Measurements from ENCODE around the gene GRIP1. TPM values are rescaled to one million over a fixed set of nuclear protein-coding genes. Genes with fewer than 3 reads are reported as not detected.

The GRIP1 gene
- total RNA-seq, 2 experiments from 2014 or later = 5.4 TPM

DNA sequence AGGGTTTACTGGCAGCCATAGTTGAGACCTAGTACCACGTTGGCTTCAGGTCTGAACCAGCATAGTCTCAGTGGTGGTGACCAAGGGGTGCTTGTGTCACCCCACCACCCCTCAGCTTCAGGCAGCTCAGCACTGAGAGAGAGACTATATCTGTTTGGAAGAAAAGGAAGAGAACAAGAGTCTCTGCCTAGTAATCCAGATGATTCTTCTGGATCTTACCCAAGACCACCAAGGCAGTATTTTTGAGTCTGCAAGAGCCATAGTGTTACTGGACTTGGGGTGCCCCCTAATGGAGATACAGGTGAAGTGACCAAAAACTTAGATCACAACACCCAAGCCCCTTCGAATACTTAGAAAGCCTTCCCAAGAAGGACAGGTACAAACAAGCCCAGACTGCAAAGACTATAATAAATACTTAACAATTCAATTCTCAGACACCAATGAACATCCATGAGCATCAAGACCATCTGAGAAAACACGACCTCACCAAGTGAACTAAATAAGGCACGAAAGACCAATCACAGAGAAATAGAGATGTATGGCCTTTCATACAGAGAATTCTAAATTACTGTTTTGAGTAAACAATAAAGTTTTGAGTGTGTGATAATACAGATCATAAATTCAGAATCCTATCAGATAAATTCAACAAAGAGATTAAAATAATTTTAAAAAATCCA, 269.5 kb downstream of the GRIP1 start:
- Mint-ChIP-seq H3K27ac (no peak overlapping the region), H3K36me3 (ENCODE audit: low read depth) (no peaks in the 10 kb centered on the region), H3K4me1 (ENCODE audit: low read depth) (no peaks in the 10 kb centered on the region), H3K9me3 (no peaks in the 10 kb centered on the region), H3K27me3 (peaks cover 19% of the 10 kb centered on the region), H3K4me3 (no peak overlapping the region)
- intact Hi-C loops (cut with DNase I, micrococcal nuclease) = loop anchor here (1.0 to 5.0 kb wide), 7 partner anchors 130 to 1517 kb away; no protein-coding TSS in a partner anchor
- DNase-seq (peak in 12 of 14 experiments; percentile 4 to 73 (median 26)), ATAC-seq (ENCODE audit: poor library complexity) (no peak)
- Histone ChIP-seq H3K36me3 (ENCODE audit: insufficient read depth, low read length) (no peaks in the 10 kb centered on the region), H3K27ac (ENCODE audit: low read depth in 1 of 2, low read length in 2 of 2) (no peak overlapping the region), H3K9me3 (ENCODE audit: control insufficient read depth in 1 of 2, insufficient read depth in 1 of 2, low read length in 2 of 2) (no peaks in the 10 kb centered on the region), H3K27me3 (ENCODE audit: control insufficient read depth in 1 of 2, insufficient read depth in 2 of 2, low read length in 2 of 2) (no peaks in the 10 kb centered on the region), H3K4me1 (ENCODE audit: insufficient read depth, low read length) (no peaks in the 10 kb centered on the region), H3K4me3 (ENCODE audit: low read length) (no peak overlapping the region)
- CTCF ChIA-PET = interaction anchor here (1.0 to 1.9 kb wide), 2 partner anchors 10 to 140 kb away, joined by 3 to 13 read pairs; no protein-coding TSS in a partner anchor
- TF ChIP-seq, protein P1, sequence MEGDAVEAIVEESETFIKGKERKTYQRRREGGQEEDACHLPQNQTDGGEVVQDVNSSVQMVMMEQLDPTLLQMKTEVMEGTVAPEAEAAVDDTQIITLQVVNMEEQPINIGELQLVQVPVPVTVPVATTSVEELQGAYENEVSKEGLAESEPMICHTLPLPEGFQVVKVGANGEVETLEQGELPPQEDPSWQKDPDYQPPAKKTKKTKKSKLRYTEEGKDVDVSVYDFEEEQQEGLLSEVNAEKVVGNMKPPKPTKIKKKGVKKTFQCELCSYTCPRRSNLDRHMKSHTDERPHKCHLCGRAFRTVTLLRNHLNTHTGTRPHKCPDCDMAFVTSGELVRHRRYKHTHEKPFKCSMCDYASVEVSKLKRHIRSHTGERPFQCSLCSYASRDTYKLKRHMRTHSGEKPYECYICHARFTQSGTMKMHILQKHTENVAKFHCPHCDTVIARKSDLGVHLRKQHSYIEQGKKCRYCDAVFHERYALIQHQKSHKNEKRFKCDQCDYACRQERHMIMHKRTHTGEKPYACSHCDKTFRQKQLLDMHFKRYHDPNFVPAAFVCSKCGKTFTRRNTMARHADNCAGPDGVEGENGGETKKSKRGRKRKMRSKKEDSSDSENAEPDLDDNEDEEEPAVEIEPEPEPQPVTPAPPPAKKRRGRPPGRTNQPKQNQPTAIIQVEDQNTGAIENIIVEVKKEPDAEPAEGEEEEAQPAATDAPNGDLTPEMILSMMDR (IDR thresholded peaks at IDR 0.05) = peak; percentile 93
- POLR2A ChIA-PET = interaction anchor here (1.3 kb wide), 1 partner anchor 10 kb away, joined by 3 read pairs; no protein-coding TSS in a partner anchor

GRCh38 chr12:66405395-66405794, 273.5 kb downstream of the GRIP1 start:
- no peaks in the 10 kb centered on the region for H3K4me1 Mint-ChIP-seq (ENCODE audit: low read depth)
- H3K27me3 Mint-ChIP-seq = peaks cover 5% of the 10 kb centered on the region
- no peak overlapping the region for H3K4me3 Mint-ChIP-seq
- ChIA-PET POLR2A (no interaction called here), CTCF (interaction anchor here (0.9 to 1.2 kb wide), 2 partner anchors 126 to 135 kb away, joined by 3 to 4 read pairs; no protein-coding TSS in a partner anchor)
- H3K4me3 ChIP-seq (ENCODE audit: low read length) = no peak overlapping the region
- ATAC-seq (ENCODE audit: poor library complexity) = no peak
- intact Hi-C loops (cut with DNase I, micrococcal nuclease) = loop anchor here in 1 of 2 experiments (5.0 kb wide), 1 partner anchor 1513 kb away; no protein-coding TSS in a partner anchor
- DNase-seq = no peak
- H3K27ac Mint-ChIP-seq = no peak overlapping the region
- TF ChIP-seq, protein P1 (IDR thresholded peaks at IDR 0.05) = no peak
- no peaks in the 10 kb centered on the region for H3K36me3 ChIP-seq (ENCODE audit: insufficient read depth, low read length)
- H3K27ac ChIP-seq (ENCODE audit: low read depth in 1 of 2, low read length in 2 of 2) = no peak overlapping the region
- H3K9me3 Mint-ChIP-seq = no peaks in the 10 kb centered on the region
- no peaks in the 10 kb centered on the region for H3K27me3 ChIP-seq (ENCODE audit: control insufficient read depth in 1 of 2, insufficient read depth in 2 of 2, low read length in 2 of 2)
- no peaks in the 10 kb centered on the region for H3K36me3 Mint-ChIP-seq (ENCODE audit: low read depth)
- no peaks in the 10 kb centered on the region for H3K4me1 ChIP-seq (ENCODE audit: insufficient read depth, low read length)
- H3K9me3 ChIP-seq (ENCODE audit: control insufficient read depth in 1 of 2, insufficient read depth in 1 of 2, low read length in 2 of 2) = no peaks in the 10 kb centered on the region

DNA sequence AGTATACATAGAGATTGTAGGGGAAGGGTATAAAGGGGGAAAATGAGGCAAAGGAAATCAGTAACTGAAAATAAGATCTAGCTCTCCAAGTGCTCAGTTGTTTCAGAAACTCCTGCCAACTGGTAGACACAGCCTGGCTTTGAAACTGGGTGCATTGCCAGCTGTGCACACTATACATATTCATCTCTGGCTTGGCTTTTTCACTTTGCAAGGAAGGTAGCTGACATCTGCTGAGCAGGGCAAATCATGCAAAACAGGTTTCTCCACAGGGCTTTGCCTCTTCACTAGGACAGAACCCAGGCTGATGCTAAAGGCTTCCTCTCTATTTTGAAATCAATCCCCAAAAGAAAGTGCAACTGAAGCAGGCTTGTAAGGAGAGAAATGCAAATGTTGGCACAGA, 275.1 kb downstream of the GRIP1 start:
- Histone ChIP-seq H3K27ac (ENCODE audit: low read depth in 1 of 2, low read length in 2 of 2) (no peak overlapping the region), H3K4me3 (ENCODE audit: low read length) (no peak overlapping the region), H3K4me1 (ENCODE audit: insufficient read depth, low read length) (no peaks in the 10 kb centered on the region), H3K36me3 (ENCODE audit: insufficient read depth, low read length) (no peaks in the 10 kb centered on the region), H3K9me3 (ENCODE audit: control insufficient read depth in 1 of 2, insufficient read depth in 1 of 2, low read length in 2 of 2) (no peaks in the 10 kb centered on the region), H3K27me3 (ENCODE audit: control insufficient read depth in 1 of 2, insufficient read depth in 2 of 2, low read length in 2 of 2) (peaks cover 0 to 2% of the 10 kb centered on the region in 2 experiments)
- H3K27me3 Mint-ChIP-seq = no peaks in the 10 kb centered on the region
- no peak overlapping the region for H3K27ac Mint-ChIP-seq
- intact Hi-C loops (cut with DNase I, micrococcal nuclease) = no loop called here
- no peak overlapping the region for H3K4me3 Mint-ChIP-seq
- no peaks in the 10 kb centered on the region for H3K9me3 Mint-ChIP-seq
- ChIA-PET CTCF (no interaction called here), POLR2A (no interaction called here)
- TF ChIP-seq, protein P1 (IDR thresholded peaks at IDR 0.05) = no peak
- H3K4me1 Mint-ChIP-seq (ENCODE audit: low read depth) = no peaks in the 10 kb centered on the region
- H3K36me3 Mint-ChIP-seq (ENCODE audit: low read depth) = no peaks in the 10 kb centered on the region
- DNase-seq (no peak), ATAC-seq (ENCODE audit: poor library complexity) (no peak)

Data from CD4-positive, alpha-beta T cell (primary cell).